Muscle of back (tissue), 11 donors: ENCODE results near the gene METTL3. TPM values are rescaled to one million over a fixed set of nuclear protein-coding genes. Genes with fewer than 3 reads are reported as not detected.

Experiments
- DNase-seq, 3 donors: peaks; one replicate each; pipeline versions ENCODE4 v3.0.0 to v3.0.0-alpha.2; 2013
- polyA plus RNA-seq, 10 donors: library from polyadenylated mRNA; unstranded; fragments of 120-200 nt; gene quantifications; one replicate each; pipeline ENCODE4 v1.2.1, GENCODE V29; 2013; ENCODE audit not compliant: insufficient read length in 10 of 10

The METTL3 gene
- polyA plus RNA-seq, 10 donors = 34.4 to 70.4 (median 44.6) TPM

GRCh38 chr14:21528381-21529348 is 17.5 kb upstream of the METTL3 start:
- DNase-seq = no peak

GRCh38 chr14:21527318-21527679 is 16.2 kb upstream of the METTL3 start:
- DNase-seq = no peak

- DNase-seq = no peak
Observed at GRCh38 chr14:21526672-21527317, 15.7 kb upstream of the METTL3 start.

GRCh38 chr14:21525962-21526671 is 15.0 kb upstream of the METTL3 start, which contains the start of gene SALL2:
TSS of gene SALL2 (minus strand) at chr14:21526346. CDS start at chr14:21526127, 219 bp downstream.
- peak; percentile 74 to 95 (median 89) for DNase-seq

GRCh38 chr14:21525571-21525961 is 14.4 kb upstream of the METTL3 start:
- peak in 2 of 3 donors; percentile 36 to 54 for DNase-seq

GRCh38 chr14:21524575-21525490 is 13.7 kb upstream of the METTL3 start:
- DNase-seq = no peak

GRCh38 chr14:21523203-21523602 is 12.1 kb upstream of the METTL3 start:
- DNase-seq = no peak

- DNase-seq = peak in 1 of 3 donors; percentile 30
Observed at GRCh38 chr14:21521501-21521900, 10.4 kb upstream of the METTL3 start.

- DNase-seq = no peak
Observed at GRCh38 chr14:21520767-21521166, 9.6 kb upstream of the METTL3 start.

- DNase-seq = no peak
Observed at GRCh38 chr14:21518725-21519124, 7.6 kb upstream of the METTL3 start.

- no peak for DNase-seq
Observed at GRCh38 chr14:21514341-21514740, 3.2 kb upstream of the METTL3 start.

GRCh38 chr14:21509432-21510143 is 1.6 kb downstream of the METTL3 start:
- no peak for DNase-seq

- no peak for DNase-seq
Observed at GRCh38 chr14:21506557-21506956, 4.6 kb downstream of the METTL3 start.

- DNase-seq = no peak
Observed at GRCh38 chr14:21505012-21505553, 6.1 kb downstream of the METTL3 start.

GRCh38 chr14:21503376-21503775 is 7.8 kb downstream of the METTL3 start:
- no peak for DNase-seq

GRCh38 chr14:21501568-21501967 is 9.6 kb downstream of the METTL3 start:
- DNase-seq = no peak

- DNase-seq = peak; percentile 17 to 64 (median 51)
Observed at GRCh38 chr14:21498540-21499526, 12.3 kb downstream of the METTL3 start.

GRCh38 chr14:21496453-21496852 is 14.7 kb downstream of the METTL3 start:
- DNase-seq = no peak
